Kidney (tissue), 14 donors: Measurements from ENCODE around the gene MXI1. TPM values are rescaled to one million over a fixed set of nuclear protein-coding genes. Genes with fewer than 3 reads are reported as not detected.
A peak's percentile ranks its signal among the peaks of the same experiment; 100 is the strongest.

Source experiments
- DNase-seq, 5 donors: peaks; one replicate each; pipeline ENCODE4 v3.0.0-alpha.2; 2013 to 2020
- FAIRE-seq: peaks from 2 replicates; lab custom pipeline; 2012; peaks lifted over from hg19 to GRCh38; lab: Jason Lieb, UNC
- H3K27ac ChIP-seq, 2 donors: one replicate each; pipeline ENCODE4 v1.7.0; 2013; ENCODE audit warnings: low read depth in 2 of 2, low read length in 2 of 2, inconsistent platforms in 1 of 2
- H3K27me3 ChIP-seq: one replicate; pipeline ENCODE4 v1.7.1; 2013; ENCODE audit warnings: low read length, inconsistent platforms; ENCODE audit not compliant: control insufficient read depth, insufficient read depth
- H3K36me3 ChIP-seq, 3 donors: one replicate each; pipeline versions ENCODE4 v1.7.0 to v1.7.1; 2013; ENCODE audit warnings: low read length in 3 of 3, control low read depth in 1 of 3, inconsistent platforms in 1 of 3; ENCODE audit not compliant: insufficient read depth in 3 of 3, control insufficient read depth in 2 of 3
- H3K4me1 ChIP-seq, 3 donors: one replicate each; pipeline versions ENCODE4 v1.7.0 to v1.7.1; 2013; ENCODE audit warnings: low read length in 3 of 3, inconsistent platforms in 1 of 3, low read depth in 1 of 3; ENCODE audit not compliant: control insufficient read depth in 2 of 3, insufficient read depth in 2 of 3
- H3K4me3 ChIP-seq, 3 donors: one replicate each; pipeline versions ENCODE4 v1.7.0 to v1.8.1; 2013; ENCODE audit warnings: low read length in 3 of 3, control low read depth in 1 of 3, inconsistent platforms in 1 of 3
- H3K9ac ChIP-seq, 3 donors: one replicate each; pipeline versions ENCODE4 v1.7.0 to v1.7.1; 2013; ENCODE audit warnings: low read length in 3 of 3, control low read depth in 1 of 3, inconsistent platforms in 1 of 3
- H3K9me3 ChIP-seq, 3 donors: one replicate each; pipeline versions ENCODE4 v1.7.0 to v1.7.1; 2013; ENCODE audit warnings: low read length in 3 of 3, control low read depth in 1 of 3, inconsistent platforms in 1 of 3; ENCODE audit not compliant: control insufficient read depth in 2 of 3, insufficient read depth in 1 of 3
- CTCF ChIP-seq: IDR thresholded peaks from 3 replicates; pipeline ENCODE4 v1.5.1; 2012; ENCODE audit warnings: mild to moderate bottlenecking, moderate library complexity, borderline replicate concordance; ENCODE audit not compliant: insufficient read depth; ENCODE audit errors: extremely low read depth
- intact Hi-C: fragments of 100-400 bp; cut with DNase I; formaldehyde crosslinking; loops from one replicate; pipeline ENCODE4 v1.11.1; 2022
- polyA plus RNA-seq: library from polyadenylated mRNA; stranded (reverse); fragments of 350-450 nt; fragmentation: Illumina TruSeq; extraction: RNeasy Lipid Tissue Mini Kit (QIAGEN cat#74804); gene quantifications from one replicate; pipeline ENCODE4 v1.2.3, GENCODE V29; 2014; ENCODE audit warnings: low read depth, low replicate concordance; ENCODE audit not compliant: insufficient read depth
- total RNA-seq: library from RNA; stranded (reverse); fragmentation: NEBNext Ultra II Directional; extraction: Animal tissue kit (Norgen Biotek cat#: 25700); gene quantifications from one replicate; pipeline ENCODE4 v1.2.1, GENCODE V29; 2021
- donor health status: control.
- donor health status: control.
- donor health status: control.
- donor health status: control.
- donor health status: control.
- donor health status: DM: yes; HTN: yes; CAD: no.
- donor health status: Normal renal cell carcinoma (clear cell type).

The MXI1 gene
- total and polyA plus RNA-seq, 2 donors from 2014 or later: 27.6 to 29.0 TPM

GRCh38 chr10:110168601-110169481, 38.6 kb upstream of the MXI1 start:
- peaks cover 3 to 8% (median 3%) of the 10 kb centered on the region in 3 donors for H3K4me1 ChIP-seq
- H3K4me3 ChIP-seq: no peak overlapping the region
- no peak overlapping the region for H3K9ac ChIP-seq
- FAIRE-seq (no peak), DNase-seq (peak in 2 of 5 donors; percentile 37 to 65)
- H3K27ac ChIP-seq: no peak overlapping the region
- H3K9me3 ChIP-seq: no peaks in the 10 kb centered on the region
- H3K27me3 ChIP-seq: peaks cover 5% of the 10 kb centered on the region
- TF ChIP-seq CTCF: no peak
- intact Hi-C loops: no loop called here
- H3K36me3 ChIP-seq: no peaks in the 10 kb centered on the region

- H3K27ac ChIP-seq: no peak overlapping the region
- H3K9ac ChIP-seq: no peak overlapping the region
- no peaks in the 10 kb centered on the region for H3K9me3 ChIP-seq
- DNase-seq: no peak
- no peak overlapping the region for H3K4me3 ChIP-seq
- H3K27me3 ChIP-seq: peaks cover 5% of the 10 kb centered on the region
- H3K36me3 ChIP-seq: no peaks in the 10 kb centered on the region
- no peak for TF ChIP-seq CTCF
- H3K4me1 ChIP-seq: peaks cover 3 to 8% (median 3%) of the 10 kb centered on the region in 3 donors
- intact Hi-C loops: no loop called here
- FAIRE-seq: no peak
These were observed 37.8 kb upstream of the MXI1 start for GRCh38 chr10:110169586-110169985.

GRCh38 chr10:110170142-110170971, 37.0 kb upstream of the MXI1 start:
- Histone ChIP-seq H3K9me3 (no peaks in the 10 kb centered on the region), H3K4me1 (peaks cover 3 to 8% (median 3%) of the 10 kb centered on the region in 3 donors), H3K27ac (no peak overlapping the region), H3K36me3 (no peaks in the 10 kb centered on the region), H3K4me3 (no peak overlapping the region), H3K9ac (no peak overlapping the region), H3K27me3 (peaks cover 5% of the 10 kb centered on the region)
- intact Hi-C loops: no loop called here
- no peak for TF ChIP-seq CTCF
- DNase-seq (no peak), FAIRE-seq (no peak)
